Mesodermal cell (in vitro differentiated cells): Measurements from ENCODE around the gene MAMDC4.

Experiments used
- H3K27ac ChIP-seq: 2 replicates; pipeline ENCODE4 v1.7.0; 2013; ENCODE audit warnings: mild to moderate bottlenecking, low read depth, low read length, moderate library complexity; ENCODE audit not compliant: severe bottlenecking
- H3K36me3 ChIP-seq: 2 replicates; pipeline ENCODE4 v1.7.1; 2013; ENCODE audit warnings: mild to moderate bottlenecking, low read length, moderate library complexity; ENCODE audit not compliant: control insufficient read depth, insufficient read depth
- H3K4me1 ChIP-seq: one replicate; pipeline ENCODE4 v1.7.1; 2013; ENCODE audit warnings: mild to moderate bottlenecking, low read length; ENCODE audit not compliant: insufficient read depth, control insufficient read depth, poor library complexity, severe bottlenecking
- H3K4me3 ChIP-seq: 2 replicates; pipeline ENCODE4 v1.7.0; 2013; ENCODE audit warnings: low read length, control low read depth, mild to moderate bottlenecking; ENCODE audit not compliant: insufficient read depth, poor library complexity, severe bottlenecking; ENCODE audit errors: extremely low read depth
- H3K9me3 ChIP-seq: 2 replicates; pipeline ENCODE4 v1.7.1; 2013; ENCODE audit warnings: mild to moderate bottlenecking, low read length, moderate library complexity; ENCODE audit not compliant: control insufficient read depth
- WGBS, 2 experiments: methylation state at CpG; one replicate each; pipeline ENCODE4 v1.1.5; 2013; ENCODE audit warnings: missing lambda C conversion rate in 2 of 2; ENCODE audit not compliant: insufficient coverage in 2 of 2; 5-methylcytosine and 5-hydroxymethylcytosine counted together

The MAMDC4 gene

GRCh38 chr9:136886610-136887597, 34.8 kb downstream of the MAMDC4 start:
- Histone ChIP-seq H3K4me1 (peaks cover 12% of the 10 kb centered on the region), H3K27ac (peak overlapping the region; percentile 77), H3K4me3 (peak overlapping the region; percentile 79), H3K36me3 (peaks cover 16% of the 10 kb centered on the region), H3K9me3 (no peaks in the 10 kb centered on the region)
- WGBS, 2 experiments = 3 to 6% methylated on average over 57 to 74 of the region's 76 CpGs

DNA sequence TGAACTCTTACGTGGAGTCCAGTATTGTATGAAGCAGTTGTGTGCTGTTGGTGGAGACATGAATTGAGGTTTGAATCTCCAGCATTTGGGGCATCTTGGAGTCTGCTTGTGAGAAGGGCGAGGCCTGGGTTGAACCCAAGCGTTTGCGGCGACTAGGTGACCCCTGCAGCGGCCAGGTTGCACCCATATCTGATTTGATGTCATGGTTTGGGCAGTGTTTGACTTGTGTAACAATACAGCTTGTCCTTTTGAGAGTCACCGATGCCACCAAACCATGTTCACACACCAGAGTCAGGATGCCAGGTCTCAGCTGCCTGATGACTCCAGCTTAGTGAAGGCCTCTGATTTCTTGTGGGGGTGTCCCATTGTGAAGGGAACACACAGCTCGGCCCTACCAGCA, 36.3 kb downstream of the MAMDC4 start:
- Histone ChIP-seq H3K4me1 (no peaks in the 10 kb centered on the region), H3K4me3 (no peak overlapping the region), H3K27ac (no peak overlapping the region), H3K9me3 (no peaks in the 10 kb centered on the region), H3K36me3 (peaks cover 29% of the 10 kb centered on the region)
- WGBS, 2 experiments = 98 to 100% methylated on average over 6 to 7 of the region's 8 CpGs

DNA sequence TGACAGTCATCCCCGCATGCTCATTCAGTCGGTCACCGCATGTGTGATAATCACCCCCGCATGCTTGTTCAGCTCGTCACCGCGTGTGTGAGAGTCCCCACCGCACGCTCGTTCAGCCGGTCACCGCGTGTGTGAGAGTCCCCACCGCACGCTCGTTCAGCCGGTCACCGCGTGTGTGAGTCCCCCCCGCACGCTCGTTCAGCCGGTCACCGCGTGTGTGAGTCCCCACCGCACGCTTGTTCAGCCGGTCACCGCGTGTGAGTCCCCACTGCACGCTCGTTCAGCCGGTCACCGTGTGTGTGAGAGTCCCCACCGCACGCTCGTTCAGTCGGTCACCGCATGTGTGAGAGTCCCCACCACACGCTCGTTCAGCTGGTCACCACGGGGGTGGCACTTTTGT, 37.7 kb downstream of the MAMDC4 start:
- 95 to 98% methylated on average over 36 to 42 of the region's 42 CpGs for WGBS, 2 experiments
- Histone ChIP-seq H3K27ac (no peak overlapping the region), H3K36me3 (peaks cover 39% of the 10 kb centered on the region), H3K9me3 (no peaks in the 10 kb centered on the region), H3K4me3 (no peak overlapping the region), H3K4me1 (no peaks in the 10 kb centered on the region)

DNA sequence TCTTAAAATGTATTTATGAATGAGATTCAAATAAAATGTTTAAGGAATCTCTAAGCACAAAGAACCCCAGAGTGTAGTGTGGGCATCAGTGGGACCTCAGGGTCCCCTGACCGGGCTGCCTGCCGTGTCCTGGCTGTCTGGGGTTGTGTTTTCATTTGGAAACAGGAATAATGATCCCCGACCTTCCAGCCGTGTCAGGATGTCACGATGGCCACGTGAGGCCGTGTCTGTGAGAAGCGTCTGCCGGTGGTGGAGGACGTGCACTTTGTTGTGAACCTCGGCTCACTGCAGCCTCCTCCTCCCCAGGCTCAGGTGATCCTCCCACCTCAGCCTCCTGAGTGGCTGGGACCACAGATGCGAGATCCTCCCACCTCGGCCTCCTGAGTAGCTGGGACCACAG, 38.5 kb downstream of the MAMDC4 start:
- Histone ChIP-seq H3K4me1 (no peaks in the 10 kb centered on the region), H3K9me3 (no peaks in the 10 kb centered on the region), H3K36me3 (peaks cover 45% of the 10 kb centered on the region), H3K4me3 (no peak overlapping the region), H3K27ac (no peak overlapping the region)
- 91 to 94% methylated on average over 9 to 13 of the region's 13 CpGs for WGBS, 2 experiments

GRCh38 chr9:136896027-136896426, 43.9 kb downstream of the MAMDC4 start:
- H3K4me3 ChIP-seq = no peak overlapping the region
- 84 to 97% methylated on average over 9 to 10 of the region's 11 CpGs for WGBS, 2 experiments
- no peak overlapping the region for H3K27ac ChIP-seq
- no peaks in the 10 kb centered on the region for H3K9me3 ChIP-seq
- H3K4me1 ChIP-seq = peaks cover 7% of the 10 kb centered on the region
- H3K36me3 ChIP-seq = peaks cover 73% of the 10 kb centered on the region

DNA sequence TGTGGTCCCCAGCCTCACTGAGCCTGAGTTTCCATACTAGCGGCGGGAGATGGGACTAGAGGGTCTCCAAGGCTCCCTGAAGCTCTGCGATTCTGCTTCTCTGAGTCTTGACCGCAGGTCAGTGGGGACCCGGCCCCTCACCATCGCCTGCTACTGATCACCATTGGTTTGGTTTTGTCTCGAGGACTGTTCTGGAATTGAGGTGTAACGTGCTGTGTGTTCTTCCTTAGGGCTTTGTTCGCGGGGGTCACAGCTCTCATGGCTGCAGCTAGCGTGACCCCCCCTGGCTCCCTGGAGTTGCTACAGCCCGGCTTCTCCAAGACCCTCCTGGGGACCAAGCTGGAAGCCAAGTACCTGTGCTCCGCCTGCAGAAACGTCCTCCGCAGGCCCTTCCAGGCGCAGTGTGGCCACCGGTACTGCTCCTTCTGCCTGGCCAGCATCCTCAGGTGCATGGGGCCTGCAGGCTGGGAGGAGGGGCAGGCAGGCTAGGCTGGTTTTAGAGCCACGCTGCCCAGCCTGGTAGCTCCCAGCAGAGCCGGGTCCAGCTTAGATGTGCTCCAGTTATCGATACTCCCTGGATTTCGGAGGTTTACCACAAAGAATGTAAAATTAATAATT, 46.4 kb downstream of the MAMDC4 start:
- Histone ChIP-seq H3K4me1 (peaks cover 21% of the 10 kb centered on the region), H3K9me3 (no peaks in the 10 kb centered on the region), H3K27ac (no peak overlapping the region), H3K4me3 (no peak overlapping the region), H3K36me3 (peaks cover 69% of the 10 kb centered on the region)
- 96 to 98% methylated on average over 17 to 18 of the region's 21 CpGs for WGBS, 2 experiments

- Histone ChIP-seq H3K4me1 (peaks cover 21% of the 10 kb centered on the region), H3K9me3 (no peaks in the 10 kb centered on the region), H3K36me3 (peaks cover 72% of the 10 kb centered on the region), H3K27ac (no peak overlapping the region), H3K4me3 (no peak overlapping the region)
- WGBS, 2 experiments = 89 to 90% methylated on average over 7 to 9 of the region's 9 CpGs
These were observed 47.0 kb downstream of the MAMDC4 start for GRCh38 chr9:136899196-136899595.

DNA sequence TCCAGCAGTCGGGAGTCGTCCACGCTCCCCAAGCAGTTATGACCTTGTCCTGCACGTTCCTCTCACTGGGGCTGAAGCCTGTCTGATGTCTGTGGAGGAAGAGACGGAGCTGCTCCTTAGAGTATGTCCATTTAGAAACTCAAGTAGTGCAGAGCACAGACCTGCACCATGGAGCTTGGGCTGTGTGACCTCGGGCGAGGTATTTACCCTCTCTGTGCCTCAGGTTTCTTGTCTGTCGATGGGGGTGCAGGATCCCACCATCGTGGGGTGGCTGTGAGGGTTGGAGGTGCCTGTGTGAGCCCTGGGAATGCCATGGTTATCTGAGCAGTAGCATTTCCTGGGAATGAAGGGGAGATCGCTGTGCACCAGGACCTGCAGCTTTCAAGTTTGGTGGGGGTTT, 48.4 kb downstream of the MAMDC4 start:
- H3K36me3 ChIP-seq = peaks cover 73% of the 10 kb centered on the region

DNA sequence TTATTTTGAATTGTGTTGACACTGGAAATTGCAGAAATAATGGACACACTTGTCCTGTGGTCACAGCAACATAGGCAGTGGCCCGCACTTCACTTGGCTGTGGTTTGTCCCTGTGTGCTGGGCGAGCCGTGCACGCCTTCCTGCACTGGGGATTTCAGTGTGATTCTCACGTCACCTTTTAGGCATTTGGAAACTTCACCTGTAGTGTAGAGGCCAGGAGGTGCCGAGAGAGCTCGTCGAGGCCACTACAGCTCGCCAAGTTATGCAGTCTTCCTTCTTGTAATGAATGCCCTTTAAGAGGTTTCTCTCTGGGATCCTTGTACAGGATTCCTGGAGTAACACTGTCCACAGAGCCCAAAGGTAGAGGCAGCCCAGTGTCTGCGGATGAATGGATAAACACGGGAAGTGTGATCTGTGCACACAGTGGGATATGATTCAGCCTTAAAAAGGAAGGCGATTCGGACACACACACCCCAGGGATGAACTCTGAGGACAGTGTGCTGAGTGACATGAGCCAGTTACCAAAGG, 48.9 kb downstream of the MAMDC4 start:
- Histone ChIP-seq H3K9me3 (no peaks in the 10 kb centered on the region), H3K4me3 (no peak overlapping the region), H3K4me1 (peaks cover 21% of the 10 kb centered on the region), H3K27ac (peak overlapping the region; percentile 75), H3K36me3 (peaks cover 72% of the 10 kb centered on the region)
- 96 to 97% methylated on average over 13 of the region's 13 CpGs for WGBS, 2 experiments

More for the DNA sequence above, 48.4 kb downstream of the MAMDC4 start:
- Histone ChIP-seq H3K27ac (peak overlapping the region; percentile 75), H3K4me1 (peaks cover 21% of the 10 kb centered on the region), H3K9me3 (no peaks in the 10 kb centered on the region), H3K4me3 (no peak overlapping the region)
- WGBS, 2 experiments = 100% methylated on average over 6 to 10 of the region's 10 CpGs

- WGBS, 2 experiments = 86 to 91% methylated on average over 15 to 20 of the region's 20 CpGs
- Histone ChIP-seq H3K4me3 (no peak overlapping the region), H3K27ac (peak overlapping the region; percentile 75), H3K36me3 (peaks cover 76% of the 10 kb centered on the region), H3K9me3 (no peaks in the 10 kb centered on the region), H3K4me1 (peaks cover 21% of the 10 kb centered on the region)
These were observed 49.5 kb downstream of the MAMDC4 start for GRCh38 chr9:136901516-136902258.
